ENCODE measurements around the gene PIP4K2A. TPM values are rescaled to one million over a fixed set of nuclear protein-coding genes. Genes with fewer than 3 reads are reported as not detected.

The PIP4K2A gene
- total RNA-seq, 1 experiment from 2014 or later, result 24.2 TPM

GRCh38 chr10:22548344-22548743, 166.0 kb downstream of the PIP4K2A start:
- intact Hi-C loops (cut with micrococcal nuclease; ENCODE audit: unreplicated experiment), result no loop called here
- H3K27me3 Mint-ChIP-seq (ENCODE audit: unreplicated experiment), result no peaks in the 10 kb centered on the region
- no peaks in the 10 kb centered on the region for H3K4me1 Mint-ChIP-seq (ENCODE audit: low read depth, unreplicated experiment)
- no peak overlapping the region for H3K27ac Mint-ChIP-seq (ENCODE audit: unreplicated experiment)
- CTCF ChIA-PET, result no interaction called here
- H3K9me3 Mint-ChIP-seq (ENCODE audit: low read depth, unreplicated experiment), result no peaks in the 10 kb centered on the region
- H3K4me3 Mint-ChIP-seq (ENCODE audit: low read depth, unreplicated experiment), result no peak overlapping the region
- peaks cover 4% of the 10 kb centered on the region for H3K36me3 Mint-ChIP-seq (ENCODE audit: insufficient read depth, unreplicated experiment)
- TF ChIP-seq CTCF (IDR thresholded peaks at IDR 0.05; ENCODE audit: unreplicated experiment), result no peak
- BruUV-seq (replicated peaks), result no TSS peak
- no peak for DNase-seq

- H3K4me3 Mint-ChIP-seq (ENCODE audit: low read depth, unreplicated experiment), result no peak overlapping the region
- no TSS peak for BruUV-seq (replicated peaks)
- CTCF ChIA-PET, result no interaction called here
- H3K27me3 Mint-ChIP-seq (ENCODE audit: unreplicated experiment), result no peaks in the 10 kb centered on the region
- intact Hi-C loops (cut with micrococcal nuclease; ENCODE audit: unreplicated experiment), result no loop called here
- TF ChIP-seq CTCF (IDR thresholded peaks at IDR 0.05; ENCODE audit: unreplicated experiment), result no peak
- no peak for DNase-seq
- H3K36me3 Mint-ChIP-seq (ENCODE audit: insufficient read depth, unreplicated experiment), result peaks cover 4% of the 10 kb centered on the region
- H3K4me1 Mint-ChIP-seq (ENCODE audit: low read depth, unreplicated experiment), result no peaks in the 10 kb centered on the region
- H3K9me3 Mint-ChIP-seq (ENCODE audit: low read depth, unreplicated experiment), result no peaks in the 10 kb centered on the region
- no peak overlapping the region for H3K27ac Mint-ChIP-seq (ENCODE audit: unreplicated experiment)
Observed at GRCh38 chr10:22545643-22546042, 168.7 kb downstream of the PIP4K2A start.

GRCh38 chr10:22544325-22545068, 169.9 kb downstream of the PIP4K2A start:
- no peaks in the 10 kb centered on the region for H3K4me1 Mint-ChIP-seq (ENCODE audit: low read depth, unreplicated experiment)

GRCh38 chr10:22542773-22543172, 171.6 kb downstream of the PIP4K2A start:
- Mint-ChIP-seq H3K4me3 (ENCODE audit: low read depth, unreplicated experiment) (no peak overlapping the region), H3K27me3 (ENCODE audit: unreplicated experiment) (no peaks in the 10 kb centered on the region), H3K9me3 (ENCODE audit: low read depth, unreplicated experiment) (no peaks in the 10 kb centered on the region), H3K27ac (ENCODE audit: unreplicated experiment) (no peak overlapping the region), H3K4me1 (ENCODE audit: low read depth, unreplicated experiment) (no peaks in the 10 kb centered on the region), H3K36me3 (ENCODE audit: insufficient read depth, unreplicated experiment) (no peaks in the 10 kb centered on the region)
- CTCF ChIA-PET, result no interaction called here
- BruUV-seq (replicated peaks), result no TSS peak
- no peak for TF ChIP-seq CTCF (IDR thresholded peaks at IDR 0.05; ENCODE audit: unreplicated experiment)
- intact Hi-C loops (cut with micrococcal nuclease; ENCODE audit: unreplicated experiment), result no loop called here
- DNase-seq, result no peak

More at GRCh38 chr10:22544325-22545068, 169.9 kb downstream of the PIP4K2A start:
- TF ChIP-seq CTCF (IDR thresholded peaks at IDR 0.05; ENCODE audit: unreplicated experiment), result no peak
- no peaks in the 10 kb centered on the region for H3K9me3 Mint-ChIP-seq (ENCODE audit: low read depth, unreplicated experiment)
- H3K4me3 Mint-ChIP-seq (ENCODE audit: low read depth, unreplicated experiment), result no peak overlapping the region
- H3K36me3 Mint-ChIP-seq (ENCODE audit: insufficient read depth, unreplicated experiment), result peaks cover 4% of the 10 kb centered on the region
- no peak overlapping the region for H3K27ac Mint-ChIP-seq (ENCODE audit: unreplicated experiment)
- H3K27me3 Mint-ChIP-seq (ENCODE audit: unreplicated experiment), result no peaks in the 10 kb centered on the region
- intact Hi-C loops (cut with micrococcal nuclease; ENCODE audit: unreplicated experiment), result no loop called here
- CTCF ChIA-PET, result no interaction called here
- no TSS peak for BruUV-seq (replicated peaks)
- DNase-seq, result no peak

All from Calu3 (cell line).